Smooth muscle cell (in vitro differentiated cells): Measurements from ENCODE around the gene LTB. TPM values are rescaled to one million over a fixed set of nuclear protein-coding genes. Genes with fewer than 3 reads are reported as not detected.

Source experiments
- DNase-seq: peaks from one replicate; lab custom pipeline; 2025; ENCODE audit not compliant: unreplicated experiment; lab: John Stamatoyannopoulos, UW
- H2AFZ ChIP-seq: fragments of 200-600 bp; sonication (generic); 2 replicates; pipeline ENCODE4 v1.6.0; 2016; ENCODE audit warnings: antibody characterized with exemption, low read depth, mild to moderate bottlenecking
- H3F3A ChIP-seq: fragments of 200-600 bp; sonication (generic); 2 replicates; pipeline ENCODE4 v1.6.0; 2017; ENCODE audit warnings: antibody characterized with exemption, low read depth
- H3K27ac ChIP-seq: fragments of 200-600 bp; sonication (generic); 2 replicates; pipeline ENCODE4 v1.5.1; 2016; ENCODE audit warnings: low read depth, mild to moderate bottlenecking
- H3K27me3 ChIP-seq: fragments of 200-600 bp; sonication (generic); 2 replicates; pipeline ENCODE4 v1.6.1; 2016; ENCODE audit warnings: low read depth, mild to moderate bottlenecking
- H3K36me3 ChIP-seq: fragments of 200-600 bp; sonication (generic); 2 replicates; pipeline ENCODE4 v1.5.1; 2016; ENCODE audit warnings: low read depth
- H3K4me1 ChIP-seq: fragments of 200-600 bp; sonication (generic); 2 replicates; pipeline ENCODE4 v1.5.1; 2016; ENCODE audit warnings: low read depth
- H3K4me2 ChIP-seq: fragments of 200-600 bp; sonication (generic); 2 replicates; pipeline ENCODE4 v1.6.0; 2016; ENCODE audit warnings: mild to moderate bottlenecking
- H3K4me3 ChIP-seq: fragments of 200-600 bp; sonication (generic); 2 replicates; pipeline ENCODE4 v1.5.1; 2016; ENCODE audit warnings: mild to moderate bottlenecking
- H3K79me2 ChIP-seq: fragments of 200-600 bp; sonication (generic); 2 replicates; pipeline ENCODE4 v1.6.0; 2016; ENCODE audit warnings: low read depth, mild to moderate bottlenecking
- H3K9ac ChIP-seq: fragments of 200-600 bp; sonication (generic); 2 replicates; pipeline ENCODE4 v1.6.0; 2016; ENCODE audit warnings: low read depth
- H3K9me3 ChIP-seq: fragments of 200-600 bp; sonication (generic); replicated peaks from 2 replicates; pipeline ENCODE4 v1.5.1; 2016; ENCODE audit warnings: low read depth
- H4K20me1 ChIP-seq: fragments of 200-600 bp; sonication (generic); 2 replicates; pipeline ENCODE4 v1.6.0; 2016; ENCODE audit warnings: low read depth
- CTCF ChIP-seq: fragments of 200-600 bp; sonication (generic); IDR thresholded peaks from 2 replicates; pipeline ENCODE4 v1.5.1; 2017; ENCODE audit warnings: borderline replicate concordance, mild to moderate bottlenecking, antibody characterized with exemption; ENCODE audit not compliant: insufficient read depth, poor library complexity, severe bottlenecking
- WGBS: methylation state at CpG from one replicate; pipeline ENCODE4 v1.1.7; 2016; ENCODE audit warnings: low lambda C conversion rate; 5-methylcytosine and 5-hydroxymethylcytosine counted together
- polyA plus RNA-seq: library from polyadenylated mRNA; unstranded; fragments of >200 nt; fragmentation: Nextera tagmentation; extraction: Ambion mirVana; gene quantifications from 2 replicates; pipeline ENCODE4 v1.2.1, GENCODE V29; 2016
- total RNA-seq: library from RNA; depleted of rRNA; stranded (reverse); fragments of >200 nt; gene quantifications from 2 replicates; pipeline ENCODE4 v1.2.3, GENCODE V29; 2014

Gene LTB
- total and polyA plus RNA-seq, 2 experiments from 2014 or later = 0.75 TPM; not detected in 1

GRCh38 chr6:31614684-31615578, 32.7 kb upstream of the LTB start, which contains the start of gene AIF1:
TSS of gene AIF1 (plus strand) at chr6:31615234. CDS start at chr6:31615330, 96 bp downstream.
- WGBS = 73% methylated on average over 5 of the region's 6 CpGs
- Histone ChIP-seq H3K4me1 (no peaks in the 10 kb centered on the region), H3K4me3 (no peak within 1 kb of the TSS), H2AFZ (no peak within 1 kb of the TSS), H3K4me2 (no peak within 1 kb of the TSS), H3K36me3 (no peaks in the 10 kb centered on the region), H3K27ac (no peak within 1 kb of the TSS), H4K20me1 (no peaks in the 10 kb centered on the region), H3K9me3 (no peaks in the 10 kb centered on the region), H3F3A (no peaks in the 10 kb centered on the region), H3K9ac (no peak within 1 kb of the TSS), H3K79me2 (no peaks in the 10 kb centered on the region), H3K27me3 (no peaks in the 10 kb centered on the region)
- TF ChIP-seq CTCF = no peak
- DNase-seq = no peak

GRCh38 chr6:31614075-31614619, 31.9 kb upstream of the LTB start:
- 79% methylated on average over 8 of the region's 8 CpGs for WGBS

GRCh38 chr6:31610968-31611367, 28.7 kb upstream of the LTB start:
- Histone ChIP-seq H3K4me2 (no peak overlapping the region), H3K27me3 (no peaks in the 10 kb centered on the region), H4K20me1 (no peaks in the 10 kb centered on the region), H2AFZ (no peak overlapping the region), H3K79me2 (no peaks in the 10 kb centered on the region), H3K4me3 (no peak overlapping the region), H3K4me1 (no peaks in the 10 kb centered on the region), H3K9me3 (no peaks in the 10 kb centered on the region), H3F3A (no peaks in the 10 kb centered on the region), H3K27ac (no peak overlapping the region), H3K9ac (no peak overlapping the region), H3K36me3 (no peaks in the 10 kb centered on the region)
- no peak for TF ChIP-seq CTCF
- DNase-seq = no peak
- 85% methylated on average over 4 of the region's 4 CpGs for WGBS

More at GRCh38 chr6:31614075-31614619, 31.9 kb upstream of the LTB start:
- DNase-seq = no peak
- H3K9ac ChIP-seq = no peak overlapping the region
- no peak overlapping the region for H2AFZ ChIP-seq
- H3K4me3 ChIP-seq = no peak overlapping the region
- no peak overlapping the region for H3K27ac ChIP-seq
- H3K36me3 ChIP-seq = no peaks in the 10 kb centered on the region
- H3K4me1 ChIP-seq = no peaks in the 10 kb centered on the region
- no peaks in the 10 kb centered on the region for H3K79me2 ChIP-seq
- no peaks in the 10 kb centered on the region for H3F3A ChIP-seq
- no peak for TF ChIP-seq CTCF
- H3K9me3 ChIP-seq = no peaks in the 10 kb centered on the region
- no peak overlapping the region for H3K4me2 ChIP-seq
- no peaks in the 10 kb centered on the region for H3K27me3 ChIP-seq
- H4K20me1 ChIP-seq = no peaks in the 10 kb centered on the region
